ENCODE data around the gene POLR3G. TPM values are rescaled to one million over a fixed set of nuclear protein-coding genes. Genes with fewer than 3 reads are reported as not detected.

POLR3G gene
- total RNA-seq, 1 experiment from 2014 or later: 73.6 TPM

- H3K4me1 ChIP-seq (ENCODE audit: insufficient read depth, low read length): peaks cover 6% of the 10 kb centered on the region
- no peak overlapping the region for H4K8ac ChIP-seq (replicated peaks; ENCODE audit: insufficient read length, low read depth, low read length)
- no peak overlapping the region for H3K4ac ChIP-seq (ENCODE audit: low read depth, low read length)
- H2BK20ac ChIP-seq (ENCODE audit: low read depth, low read length, poor library complexity, severe bottlenecking): no peak overlapping the region
- no peak overlapping the region for H4K5ac ChIP-seq (ENCODE audit: insufficient read length, low read depth, low read length)
- Mint-ChIP-seq H3K27ac (no peak overlapping the region), H3K4me3 (no peak overlapping the region), H3K4me1 (peaks cover 11 to 16% of the 10 kb centered on the region in 2 experiments), H3K27me3 (ENCODE audit: low read depth) (no peaks in the 10 kb centered on the region), H3K36me3 (ENCODE audit: insufficient read depth in 1 of 3, low read depth in 3 of 3) (peaks cover 37 to 65% (median 47%) of the 10 kb centered on the region in 3 experiments), H3K9me3 (no peaks in the 10 kb centered on the region)
- TF ChIP-seq CTCF (conservative IDR thresholded peaks at IDR 0.05): no peak
- no peak overlapping the region for H2BK15ac ChIP-seq (ENCODE audit: low read depth, low read length)
- H3K23me2 ChIP-seq (ENCODE audit: insufficient read length, low read depth, low read length, poor library complexity, severe bottlenecking): no peaks in the 10 kb centered on the region
- no peaks in the 10 kb centered on the region for H4K20me1 ChIP-seq (ENCODE audit: control insufficient read depth, insufficient read depth, insufficient read length)
- no peak overlapping the region for H2AK5ac ChIP-seq (ENCODE audit: insufficient read length, low read length)
- no peak overlapping the region for H4K91ac ChIP-seq (ENCODE audit: insufficient read length, low read depth, low read length)
- no peak overlapping the region for H3T11ph ChIP-seq (ENCODE audit: low read length)
- no peak overlapping the region for H3K4me2 ChIP-seq (ENCODE audit: insufficient read depth, insufficient read length, low read length)
- H3K18ac ChIP-seq (ENCODE audit: insufficient read length, low read depth, low read length): no peak overlapping the region
- no peak overlapping the region for H3K56ac ChIP-seq (ENCODE audit: insufficient read length, low read depth, low read length)
- no peak overlapping the region for H3K9ac ChIP-seq (ENCODE audit: extremely low read depth, insufficient read length, low read length)
- no peak overlapping the region for H3K27ac ChIP-seq (ENCODE audit: insufficient read length, low read depth, low read length)
- H3K14ac ChIP-seq (ENCODE audit: insufficient read depth, low read length): no peak overlapping the region
- no peak overlapping the region for H2AFZ ChIP-seq (ENCODE audit: low read length)
- H3K23ac ChIP-seq (ENCODE audit: insufficient read length, low read depth, low read length): no peak overlapping the region
- H3K79me2 ChIP-seq (ENCODE audit: insufficient read depth, low read length): peaks cover 5% of the 10 kb centered on the region; the same call in 1 of the 2 replicates
- no peaks in the 10 kb centered on the region for H3K79me1 ChIP-seq (ENCODE audit: insufficient read depth, low read depth, low read length, poor library complexity, severe bottlenecking)
- H3K27me3 ChIP-seq (ENCODE audit: insufficient read depth, low read length): no peaks in the 10 kb centered on the region
- WGBS (ENCODE audit: extremely low coverage, insufficient read length, low lambda C conversion rate): no CpG with 5 or more reads among the region's 2 CpGs
- no peak overlapping the region for H2BK120ac ChIP-seq (ENCODE audit: low read depth, low read length, poor library complexity, severe bottlenecking)
- no peak overlapping the region for H2BK12ac ChIP-seq (ENCODE audit: insufficient read length, low read depth, low read length)
- DNase-seq: no peak
- H3K9me3 ChIP-seq (ENCODE audit: control insufficient read depth, low read depth, low read length): no peaks in the 10 kb centered on the region
- no peak overlapping the region for H2BK5ac ChIP-seq (ENCODE audit: insufficient read length, low read length)
Measured at GRCh38 chr5:90488791-90489190, 14.1 kb downstream of the POLR3G start.
